ENCODE results near the gene ZNF552.

GRCh38 chr19:57816652-57817051, 1.9 kb upstream of the ZNF552 start:
- TF ChIP-seq, protein P1, sequence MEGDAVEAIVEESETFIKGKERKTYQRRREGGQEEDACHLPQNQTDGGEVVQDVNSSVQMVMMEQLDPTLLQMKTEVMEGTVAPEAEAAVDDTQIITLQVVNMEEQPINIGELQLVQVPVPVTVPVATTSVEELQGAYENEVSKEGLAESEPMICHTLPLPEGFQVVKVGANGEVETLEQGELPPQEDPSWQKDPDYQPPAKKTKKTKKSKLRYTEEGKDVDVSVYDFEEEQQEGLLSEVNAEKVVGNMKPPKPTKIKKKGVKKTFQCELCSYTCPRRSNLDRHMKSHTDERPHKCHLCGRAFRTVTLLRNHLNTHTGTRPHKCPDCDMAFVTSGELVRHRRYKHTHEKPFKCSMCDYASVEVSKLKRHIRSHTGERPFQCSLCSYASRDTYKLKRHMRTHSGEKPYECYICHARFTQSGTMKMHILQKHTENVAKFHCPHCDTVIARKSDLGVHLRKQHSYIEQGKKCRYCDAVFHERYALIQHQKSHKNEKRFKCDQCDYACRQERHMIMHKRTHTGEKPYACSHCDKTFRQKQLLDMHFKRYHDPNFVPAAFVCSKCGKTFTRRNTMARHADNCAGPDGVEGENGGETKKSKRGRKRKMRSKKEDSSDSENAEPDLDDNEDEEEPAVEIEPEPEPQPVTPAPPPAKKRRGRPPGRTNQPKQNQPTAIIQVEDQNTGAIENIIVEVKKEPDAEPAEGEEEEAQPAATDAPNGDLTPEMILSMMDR (conservative IDR thresholded peaks at IDR 0.05; ENCODE audit: low read depth, low read length) = no peak
- no peak for TF ChIP-seq EZH2 (IDR thresholded peaks at IDR 0.05; ENCODE audit: low read length, unreplicated experiment)

Measured in PC-3 (cell line).